GM19438 (cell line): ENCODE results near the gene GJD4.

Experiments used
- ATAC-seq: cut with Tn5 transposase; IDR thresholded peaks from one replicate; pipeline ENCODE4 v1.9.1; 2021; ENCODE audit warnings: low read depth; ENCODE audit not compliant: unreplicated experiment

Gene GJD4

GRCh38 chr10:35578618-35578956 lies 26.6 kb upstream of the GJD4 start:
- no peak for ATAC-seq

DNA sequence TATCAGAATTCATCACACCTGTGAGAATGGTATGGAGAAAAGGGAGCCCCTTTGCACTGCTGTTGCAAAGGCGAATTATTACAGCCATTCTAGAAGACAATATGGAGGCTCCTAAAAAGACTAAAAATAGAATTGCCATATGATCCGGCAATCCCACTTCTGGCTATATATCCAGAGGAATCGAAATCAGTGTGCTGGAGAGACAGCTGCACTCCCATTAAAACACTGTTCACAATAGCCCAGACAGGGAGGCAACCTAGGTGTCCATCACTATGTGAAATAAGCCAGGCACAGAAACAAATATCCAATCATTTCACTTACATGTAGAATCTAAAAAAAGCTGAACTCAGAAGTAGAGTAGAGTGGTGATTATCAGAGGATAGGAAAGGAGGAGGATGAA lies 26.0 kb upstream of the GJD4 start:
- ATAC-seq, result no peak

- ATAC-seq, result no peak
Observed at GRCh38 chr10:35579726-35580422, 25.3 kb upstream of the GJD4 start.

GRCh38 chr10:35580423-35580770 lies 24.7 kb upstream of the GJD4 start:
- ATAC-seq, result no peak

- ATAC-seq, result no peak
Observed at GRCh38 chr10:35581655-35582054, 23.5 kb upstream of the GJD4 start.

DNA sequence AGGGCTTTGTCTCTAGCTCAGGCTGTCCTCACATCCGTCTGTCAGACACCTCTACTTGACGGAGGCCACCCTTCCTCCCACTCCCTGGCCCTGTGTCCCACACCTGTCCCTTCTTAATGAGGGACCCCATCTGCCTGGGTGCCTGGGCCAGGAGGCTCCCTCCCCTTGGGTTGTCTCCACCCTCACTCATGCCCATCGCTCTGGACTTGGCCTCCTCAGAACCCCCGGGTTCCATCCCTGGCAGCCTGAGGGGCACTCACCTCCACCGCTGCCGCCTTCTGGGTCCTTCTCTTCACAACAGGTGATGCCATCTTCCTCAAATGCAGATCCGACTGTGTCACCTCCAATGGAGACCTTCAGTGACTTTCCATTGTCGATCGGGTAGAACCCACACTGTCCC lies 20.2 kb upstream of the GJD4 start:
- ATAC-seq, result no peak

DNA sequence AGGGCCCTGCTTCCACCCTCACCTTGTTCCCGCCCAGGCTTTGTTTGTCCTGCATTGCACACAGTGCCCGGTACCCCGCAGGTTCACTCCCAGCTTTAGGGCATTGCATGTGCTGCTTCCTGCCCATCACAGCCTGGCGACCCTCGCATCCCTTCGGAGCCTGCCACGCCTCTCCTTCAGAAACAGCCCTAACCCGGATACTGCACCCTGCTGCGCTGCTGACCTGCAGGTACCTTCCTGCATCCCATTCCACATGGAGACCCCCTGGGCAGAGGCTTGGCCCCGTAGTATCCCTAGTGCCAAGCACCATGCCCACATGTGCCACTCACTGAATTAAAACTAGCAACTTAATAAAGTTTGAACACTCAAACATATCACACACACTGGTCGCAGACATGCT lies 19.8 kb upstream of the GJD4 start:
- no peak for ATAC-seq

DNA sequence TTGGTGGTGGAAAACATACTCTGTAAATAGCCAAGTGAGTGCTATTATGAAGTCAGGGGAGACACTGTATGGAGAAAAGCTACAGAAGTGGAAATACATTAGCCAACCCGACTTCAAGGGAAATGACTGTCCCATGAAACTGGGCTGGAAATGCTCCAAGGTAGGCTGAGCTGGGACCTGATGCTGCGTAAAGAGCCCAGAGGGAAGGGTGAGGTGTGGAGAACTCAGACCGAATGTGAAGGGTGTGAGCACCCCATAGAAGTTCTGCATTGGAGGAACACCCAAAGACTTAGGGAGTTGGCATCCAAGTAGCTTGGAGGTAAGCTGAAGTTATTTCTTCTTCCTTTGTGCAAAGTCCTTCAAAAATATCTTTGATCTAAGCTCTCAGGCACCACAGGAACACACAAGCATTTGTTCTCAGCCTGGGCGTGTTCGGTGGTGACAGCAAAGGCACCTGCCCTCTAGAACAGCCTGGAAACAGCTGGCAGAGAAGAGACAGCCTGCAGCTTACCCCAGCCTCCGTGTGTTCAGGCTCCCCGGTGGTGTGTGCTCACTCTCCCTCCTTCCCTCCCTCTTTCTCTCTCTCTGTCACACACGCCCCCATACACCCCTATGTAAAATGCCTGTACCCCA lies 19.1 kb upstream of the GJD4 start:
- ATAC-seq, result no peak

DNA sequence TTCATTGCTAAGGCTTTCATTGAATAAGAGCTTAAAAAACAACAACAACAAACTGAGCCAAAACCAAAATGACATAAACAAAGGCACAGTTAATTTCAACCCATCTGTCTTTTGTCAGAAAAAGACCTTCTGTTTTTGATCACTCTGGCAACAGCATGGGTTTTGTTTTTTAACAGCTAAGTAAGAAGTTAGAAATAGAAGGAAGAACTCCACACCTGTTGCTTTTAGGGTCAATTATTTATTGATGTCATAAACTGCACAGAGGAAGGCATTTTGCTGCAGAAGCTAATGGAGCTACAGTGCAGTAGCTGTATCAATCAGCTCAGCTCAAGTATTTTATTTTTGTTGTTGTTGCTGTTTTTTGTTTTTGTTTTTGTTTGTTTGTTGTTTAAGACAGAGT lies 16.3 kb upstream of the GJD4 start:
- no peak for ATAC-seq

DNA sequence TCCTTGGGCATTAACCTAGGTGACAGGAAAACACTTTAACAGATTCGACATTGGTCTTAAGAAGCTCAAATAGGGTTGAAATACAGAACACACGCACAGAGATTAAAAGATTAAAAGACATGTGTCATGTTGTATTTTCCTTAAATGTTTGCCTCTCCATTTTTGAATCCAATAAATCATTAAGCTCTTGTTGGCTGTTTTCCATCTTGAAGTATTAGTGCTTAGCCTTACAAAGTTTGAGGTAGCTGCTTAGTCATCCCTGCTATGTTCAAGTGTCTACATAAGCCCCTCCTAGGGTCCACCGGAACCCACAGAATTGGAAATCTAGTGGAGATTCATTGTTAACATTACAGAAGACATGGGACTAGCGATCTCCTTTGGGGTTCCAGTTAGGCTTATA lies 12.7 kb upstream of the GJD4 start:
- no peak for ATAC-seq

- ATAC-seq, result no peak
Observed at GRCh38 chr10:35594115-35595079, 10.7 kb upstream of the GJD4 start.

DNA sequence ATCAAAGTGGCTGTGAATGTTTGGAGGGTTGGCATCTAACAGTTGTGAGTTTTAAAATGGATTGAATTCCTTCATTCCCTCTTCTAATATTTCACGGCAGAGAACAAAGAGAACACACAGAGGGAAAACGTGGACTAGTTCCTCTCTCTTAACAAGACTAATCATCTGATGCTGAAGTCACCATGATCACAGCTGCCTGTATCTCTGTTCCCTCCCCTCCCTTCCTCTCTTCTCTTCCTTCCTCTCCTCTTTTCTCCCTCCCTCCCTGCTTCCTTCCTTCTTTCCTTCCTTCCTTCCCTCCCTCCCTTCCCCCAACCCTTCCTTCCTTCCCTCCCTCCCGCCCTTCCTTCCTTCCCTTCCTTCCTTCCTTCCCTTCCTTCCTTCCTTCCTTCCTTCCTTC lies 10.0 kb upstream of the GJD4 start:
- no peak for ATAC-seq

- no peak for ATAC-seq
Observed at GRCh38 chr10:35598379-35598778, 6.8 kb upstream of the GJD4 start.

GRCh38 chr10:35600193-35600592 lies 4.9 kb upstream of the GJD4 start:
- ATAC-seq, result no peak

DNA sequence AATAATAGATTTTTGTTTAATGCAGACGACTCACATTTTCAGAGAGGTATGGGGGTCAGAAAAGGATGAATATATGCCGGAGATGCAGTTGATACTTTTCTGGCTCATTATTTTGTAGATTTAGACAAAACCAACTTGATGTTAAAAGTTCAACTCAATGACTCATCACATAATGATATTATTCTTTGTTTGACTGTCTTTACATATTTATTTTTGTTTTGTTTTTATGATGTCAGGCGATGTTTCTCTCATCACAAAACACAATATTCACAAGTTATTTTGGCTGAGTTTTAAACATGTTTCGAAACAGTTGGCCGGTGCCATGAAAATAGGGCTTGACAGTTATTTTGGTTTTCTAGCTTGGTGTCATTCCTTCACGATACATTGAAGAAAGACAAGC lies 1.3 kb downstream of the GJD4 start:
- no peak for ATAC-seq

DNA sequence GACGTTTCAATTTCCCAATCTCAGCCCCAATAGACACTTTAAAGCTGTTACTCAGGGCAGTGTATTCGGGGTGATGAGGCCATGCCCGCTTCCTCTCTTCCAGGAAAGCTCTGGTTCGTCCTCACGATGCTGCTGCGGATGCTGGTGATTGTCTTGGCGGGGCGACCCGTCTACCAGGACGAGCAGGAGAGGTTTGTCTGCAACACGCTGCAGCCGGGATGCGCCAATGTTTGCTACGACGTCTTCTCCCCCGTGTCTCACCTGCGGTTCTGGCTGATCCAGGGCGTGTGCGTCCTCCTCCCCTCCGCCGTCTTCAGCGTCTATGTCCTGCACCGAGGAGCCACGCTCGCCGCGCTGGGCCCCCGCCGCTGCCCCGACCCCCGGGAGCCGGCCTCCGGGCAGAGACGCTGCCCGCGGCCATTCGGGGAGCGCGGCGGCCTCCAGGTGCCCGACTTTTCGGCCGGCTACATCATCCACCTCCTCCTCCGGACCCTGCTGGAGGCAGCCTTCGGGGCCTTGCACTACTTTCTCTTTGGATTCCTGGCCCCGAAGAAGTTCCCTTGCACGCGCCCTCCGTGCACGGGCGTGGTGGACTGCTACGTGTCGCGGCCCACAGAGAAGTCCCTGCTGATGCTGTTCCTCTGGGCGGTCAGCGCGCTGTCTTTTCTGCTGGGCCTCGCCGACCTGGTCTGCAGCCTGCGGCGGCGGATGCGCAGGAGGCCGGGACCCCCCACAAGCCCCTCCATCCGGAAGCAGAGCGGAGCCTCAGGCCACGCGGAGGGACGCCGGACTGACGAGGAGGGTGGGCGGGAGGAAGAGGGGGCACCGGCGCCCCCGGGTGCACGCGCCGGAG lies 2.6 kb downstream of the GJD4 start:
- no peak for ATAC-seq

DNA sequence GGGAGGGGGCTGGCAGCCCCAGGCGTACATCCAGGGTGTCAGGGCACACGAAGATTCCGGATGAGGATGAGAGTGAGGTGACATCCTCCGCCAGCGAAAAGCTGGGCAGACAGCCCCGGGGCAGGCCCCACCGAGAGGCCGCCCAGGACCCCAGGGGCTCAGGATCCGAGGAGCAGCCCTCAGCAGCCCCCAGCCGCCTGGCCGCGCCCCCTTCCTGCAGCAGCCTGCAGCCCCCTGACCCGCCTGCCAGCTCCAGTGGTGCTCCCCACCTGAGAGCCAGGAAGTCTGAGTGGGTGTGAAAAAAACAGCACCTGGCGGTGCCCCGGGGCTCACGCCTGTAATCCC lies 3.2 kb downstream of the GJD4 start:
- no peak for ATAC-seq

DNA sequence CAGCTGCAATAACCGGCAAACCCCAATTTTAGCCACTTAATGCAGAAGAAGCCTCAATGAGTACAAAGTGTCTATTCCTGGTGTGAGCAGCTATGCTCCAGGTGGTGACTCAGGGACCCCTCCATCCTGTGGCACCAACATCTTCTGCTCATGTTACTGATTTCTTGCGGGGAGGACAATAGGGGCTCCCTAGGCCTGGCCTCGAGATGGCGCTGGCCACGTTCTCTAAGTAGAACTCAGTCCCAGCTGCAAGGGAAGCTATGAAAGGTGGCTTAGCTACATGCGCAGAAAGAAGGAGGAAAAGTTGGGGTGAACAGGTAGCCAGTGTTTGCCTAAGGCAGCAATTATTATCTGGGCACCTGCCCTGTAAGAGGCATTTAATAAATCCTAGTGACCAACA lies 6.6 kb downstream of the GJD4 start:
- no peak for ATAC-seq

- no peak for ATAC-seq
Observed at GRCh38 chr10:35612385-35613106, 7.4 kb downstream of the GJD4 start.

DNA sequence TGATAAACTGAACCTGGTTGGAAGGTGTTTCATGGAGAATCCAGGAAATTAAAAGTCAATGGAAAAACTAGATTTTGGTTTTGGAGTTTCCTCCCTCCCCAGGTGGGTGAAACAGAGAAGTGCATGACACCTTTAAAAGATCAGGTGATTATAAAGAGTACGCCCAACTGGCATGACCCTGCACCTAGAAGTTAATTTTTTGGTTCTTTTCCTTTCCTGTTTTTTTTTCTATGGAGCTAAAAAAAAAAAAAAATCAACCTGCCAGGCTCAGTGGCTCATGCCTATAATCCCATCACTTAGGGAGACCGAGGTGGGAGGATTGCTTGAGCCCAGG lies 7.9 kb downstream of the GJD4 start:
- ATAC-seq, result no peak
